Ureter (tissue), 1 donor: ENCODE measurements around the gene CEP162. TPM values are rescaled to one million over a fixed set of nuclear protein-coding genes. Genes with fewer than 3 reads are reported as not detected.
"Not testable (repeated sequence)": the region's sequence is repeated elsewhere in the genome, so short reads cannot be mapped to it uniquely, and the experiment has no call there.

Experiments
- DNase-seq: peaks from one replicate; pipeline ENCODE4 v3.0.0-alpha.2; 2020; ENCODE audit warnings: low spot score
- total RNA-seq: library from RNA; stranded (reverse); gene quantifications from one replicate; pipeline ENCODE4 v1.2.4, GENCODE V29; 2023
- donor health status: DM: yes; HTN: yes; CAD: no.

Gene CEP162
- total RNA-seq: 13.1 TPM

GRCh38 chr6:84227434-84228197 lies at the start of gene CEP162:
CEP162 (minus strand) TSS chr6:84227643; CDS start chr6:84226393, 1,250 bp downstream.
- DNase-seq: peak; percentile 92

- no peak for DNase-seq
These were observed 47.4 kb upstream of the CEP162 start for GRCh38 chr6:84274856-84275255.

- DNase-seq: no peak
These were observed 45.8 kb upstream of the CEP162 start for GRCh38 chr6:84273048-84273809.

- no peak for DNase-seq
These were observed 44.9 kb upstream of the CEP162 start for GRCh38 chr6:84272298-84272697.

- no peak for DNase-seq
These were observed 43.7 kb upstream of the CEP162 start for GRCh38 chr6:84271061-84271716.

GRCh38 chr6:84269947-84270733 lies 42.7 kb upstream of the CEP162 start:
- no peak for DNase-seq

GRCh38 chr6:84268781-84269180 lies 41.3 kb upstream of the CEP162 start:
- no peak for DNase-seq

- DNase-seq: no peak
These were observed 36.1 kb upstream of the CEP162 start for GRCh38 chr6:84263557-84263956.

- no peak for DNase-seq
These were observed 33.5 kb upstream of the CEP162 start for GRCh38 chr6:84260926-84261325.

GRCh38 chr6:84260196-84260595 lies 32.8 kb upstream of the CEP162 start:
- no peak for DNase-seq

- no peak for DNase-seq
These were observed 31.4 kb upstream of the CEP162 start for GRCh38 chr6:84258866-84259265.

- no peak for DNase-seq
These were observed 30.8 kb upstream of the CEP162 start for GRCh38 chr6:84258268-84258667.

GRCh38 chr6:84255641-84256040 lies 28.2 kb upstream of the CEP162 start:
- no peak for DNase-seq

GRCh38 chr6:84253380-84253779 lies 25.9 kb upstream of the CEP162 start:
- DNase-seq: no peak

- no peak for DNase-seq
These were observed 24.6 kb upstream of the CEP162 start for GRCh38 chr6:84251891-84252539.

- no peak for DNase-seq
These were observed 22.3 kb upstream of the CEP162 start for GRCh38 chr6:84249724-84250123.

GRCh38 chr6:84244416-84245081 lies 17.1 kb upstream of the CEP162 start:
- not testable (repeated sequence) for DNase-seq

GRCh38 chr6:84243240-84243639 lies 15.8 kb upstream of the CEP162 start:
- no peak for DNase-seq

GRCh38 chr6:84242265-84242664 lies 14.8 kb upstream of the CEP162 start:
- DNase-seq: no peak

GRCh38 chr6:84228198-84228543 lies 728 bp upstream of the CEP162 start:
- DNase-seq: no peak

GRCh38 chr6:84227044-84227433 lies 404 bp downstream of the CEP162 start:
- DNase-seq: no peak
